ENCODE results near the gene ORAI1.

- TF ChIP-seq, protein P1, sequence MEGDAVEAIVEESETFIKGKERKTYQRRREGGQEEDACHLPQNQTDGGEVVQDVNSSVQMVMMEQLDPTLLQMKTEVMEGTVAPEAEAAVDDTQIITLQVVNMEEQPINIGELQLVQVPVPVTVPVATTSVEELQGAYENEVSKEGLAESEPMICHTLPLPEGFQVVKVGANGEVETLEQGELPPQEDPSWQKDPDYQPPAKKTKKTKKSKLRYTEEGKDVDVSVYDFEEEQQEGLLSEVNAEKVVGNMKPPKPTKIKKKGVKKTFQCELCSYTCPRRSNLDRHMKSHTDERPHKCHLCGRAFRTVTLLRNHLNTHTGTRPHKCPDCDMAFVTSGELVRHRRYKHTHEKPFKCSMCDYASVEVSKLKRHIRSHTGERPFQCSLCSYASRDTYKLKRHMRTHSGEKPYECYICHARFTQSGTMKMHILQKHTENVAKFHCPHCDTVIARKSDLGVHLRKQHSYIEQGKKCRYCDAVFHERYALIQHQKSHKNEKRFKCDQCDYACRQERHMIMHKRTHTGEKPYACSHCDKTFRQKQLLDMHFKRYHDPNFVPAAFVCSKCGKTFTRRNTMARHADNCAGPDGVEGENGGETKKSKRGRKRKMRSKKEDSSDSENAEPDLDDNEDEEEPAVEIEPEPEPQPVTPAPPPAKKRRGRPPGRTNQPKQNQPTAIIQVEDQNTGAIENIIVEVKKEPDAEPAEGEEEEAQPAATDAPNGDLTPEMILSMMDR (IDR thresholded peaks at IDR 0.05) = no peak
- TF ChIP-seq POLR2A (IDR thresholded peaks at IDR 0.05) = no peak
These were observed 34.0 kb upstream of the ORAI1 start for GRCh38 chr12:121592320-121592719.
